AG08395 (cell line): ENCODE measurements around the gene SIGLEC1.

Source experiments
- DNase-seq: peaks from one replicate; pipeline ENCODE4 v3.0.0; 2012; ENCODE audit warnings: mixed read lengths, low spot score

Gene SIGLEC1

GRCh38 chr20:3744806-3745685 is 32.6 kb upstream of the SIGLEC1 start:
- DNase-seq, result no peak

- DNase-seq, result no peak
Measured at GRCh38 chr20:3744037-3744436, 31.6 kb upstream of the SIGLEC1 start.

- no peak for DNase-seq
Measured at GRCh38 chr20:3743251-3743650, 30.9 kb upstream of the SIGLEC1 start.

GRCh38 chr20:3741836-3742458 is 29.5 kb upstream of the SIGLEC1 start:
- DNase-seq, result no peak

- no peak for DNase-seq
Measured at GRCh38 chr20:3740615-3741301, 28.4 kb upstream of the SIGLEC1 start.

GRCh38 chr20:3739926-3740451 is 27.6 kb upstream of the SIGLEC1 start:
- no peak for DNase-seq

GRCh38 chr20:3739054-3739925 is 26.9 kb upstream of the SIGLEC1 start:
- DNase-seq, result no peak

GRCh38 chr20:3738111-3739053 is 26.0 kb upstream of the SIGLEC1 start:
- no peak for DNase-seq

GRCh38 chr20:3735768-3736167 is 23.4 kb upstream of the SIGLEC1 start:
- DNase-seq, result no peak

GRCh38 chr20:3734111-3734843 is 21.9 kb upstream of the SIGLEC1 start:
- no peak for DNase-seq

GRCh38 chr20:3733119-3733995 is 21.0 kb upstream of the SIGLEC1 start:
- DNase-seq, result no peak

GRCh38 chr20:3732327-3733118 is 20.1 kb upstream of the SIGLEC1 start, which contains the start of gene HSPA12B:
HSPA12B (plus strand) TSS chr20:3732685; CDS start chr20:3738675, 5,990 bp downstream.
- DNase-seq, result no peak

GRCh38 chr20:3731944-3732326 is 19.5 kb upstream of the SIGLEC1 start:
- DNase-seq, result no peak

- no peak for DNase-seq
Measured at GRCh38 chr20:3730803-3731672, 18.6 kb upstream of the SIGLEC1 start.

- no peak for DNase-seq
Measured at GRCh38 chr20:3729811-3730540, 17.6 kb upstream of the SIGLEC1 start.

- DNase-seq, result no peak
Measured at GRCh38 chr20:3729378-3729777, 17.0 kb upstream of the SIGLEC1 start.
